Measurements from ENCODE around the gene MSH5.

Gene MSH5

GRCh38 chr6:31729979-31730630 is 9.7 kb upstream of the MSH5 start:
- peak; percentile 92 for DNase-seq (ENCODE audit: low read depth)

GRCh38 chr6:31730631-31731086 is 9.1 kb upstream of the MSH5 start:
- no peak for DNase-seq (ENCODE audit: low read depth)

- DNase-seq (ENCODE audit: low read depth), result no peak
Observed at GRCh38 chr6:31732029-31732428, 7.8 kb upstream of the MSH5 start.

GRCh38 chr6:31733734-31734133 is 6.1 kb upstream of the MSH5 start:
- DNase-seq (ENCODE audit: low read depth), result no peak

GRCh38 chr6:31734247-31734820 is 5.5 kb upstream of the MSH5 start:
- no peak for DNase-seq (ENCODE audit: low read depth)

GRCh38 chr6:31734821-31735406 is 4.9 kb upstream of the MSH5 start:
- peak; percentile 43 for DNase-seq (ENCODE audit: low read depth)

- DNase-seq (ENCODE audit: low read depth), result peak; percentile 81
Observed at GRCh38 chr6:31736021-31736767, 3.6 kb upstream of the MSH5 start, which contains the start of gene CLIC1. Gene CLIC1 (minus strand): TSS chr6:31736530. CDS start chr6:31736300, 230 bp downstream.

- DNase-seq (ENCODE audit: low read depth), result no peak
Observed at GRCh38 chr6:31736768-31737314, 3.0 kb upstream of the MSH5 start.

GRCh38 chr6:31737315-31737990 is 2.4 kb upstream of the MSH5 start:
- DNase-seq (ENCODE audit: low read depth), result peak; percentile 25

GRCh38 chr6:31737991-31738979 is 1.5 kb upstream of the MSH5 start:
- peak; percentile 82 for DNase-seq (ENCODE audit: low read depth)

- no peak for DNase-seq (ENCODE audit: low read depth)
Observed at GRCh38 chr6:31740397-31741223, 805 bp downstream of the MSH5 start.

GRCh38 chr6:31741815-31742214 is 2.0 kb downstream of the MSH5 start:
- no peak for DNase-seq (ENCODE audit: low read depth)

- no peak for DNase-seq (ENCODE audit: low read depth)
Observed at GRCh38 chr6:31742894-31743293, 3.1 kb downstream of the MSH5 start.

- no peak for DNase-seq (ENCODE audit: low read depth)
Observed at GRCh38 chr6:31744422-31744821, 4.6 kb downstream of the MSH5 start.

- DNase-seq (ENCODE audit: low read depth), result no peak
Observed at GRCh38 chr6:31749301-31750036, 9.7 kb downstream of the MSH5 start.

- no peak for DNase-seq (ENCODE audit: low read depth)
Observed at GRCh38 chr6:31750411-31751022, 10.7 kb downstream of the MSH5 start.

- peak; percentile 29 for DNase-seq (ENCODE audit: low read depth)
Observed at GRCh38 chr6:31752739-31753319, 13.0 kb downstream of the MSH5 start.

GRCh38 chr6:31758281-31758680 is 18.5 kb downstream of the MSH5 start:
- DNase-seq (ENCODE audit: low read depth), result no peak

Data from fibroblast of gingiva (primary cell).